TTC549 (cell line): ENCODE results near the gene TSEN2.
"Not testable (repeated sequence)": the region's sequence is repeated elsewhere in the genome, so short reads cannot be mapped to it uniquely, and the experiment has no call there.

Experiments
- FAIRE-seq: peaks from 2 replicates; lab custom pipeline; 2012; peaks lifted over from hg19 to GRCh38; lab: Jason Lieb, UNC

The TSEN2 gene

DNA sequence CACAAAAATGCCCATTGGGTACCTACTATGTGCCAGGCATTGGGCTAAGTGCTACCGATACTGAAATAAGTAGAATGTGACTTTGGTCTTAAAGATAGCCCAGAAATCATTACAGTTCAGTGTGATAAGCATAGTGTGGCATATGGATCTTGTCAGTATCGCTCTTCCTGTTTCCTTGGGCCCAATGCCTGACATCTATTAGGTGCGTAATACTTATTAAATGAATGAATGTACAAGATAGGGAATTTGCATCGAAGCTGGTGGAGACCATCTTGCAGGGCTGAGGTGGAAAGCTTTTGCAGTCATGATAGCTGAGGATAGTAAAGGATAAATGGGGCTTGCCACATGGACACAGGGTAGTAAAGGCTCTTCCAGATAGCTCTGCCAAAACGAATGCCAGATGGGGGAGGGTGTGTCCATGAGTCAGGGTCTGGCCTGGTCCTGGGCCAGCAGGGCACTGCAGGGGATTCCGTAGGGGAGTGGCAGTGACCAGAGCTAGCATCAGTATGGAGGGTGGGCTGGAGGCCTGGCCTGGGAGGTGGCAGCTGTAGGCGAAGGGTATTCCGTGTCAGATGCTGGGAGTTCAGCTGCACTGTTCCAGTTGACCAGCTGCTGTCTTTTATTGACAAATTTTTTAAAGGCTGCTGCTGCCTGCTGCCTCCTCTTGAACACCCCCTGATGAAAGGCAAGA is 23.5 kb downstream of the TSEN2 start:
- no peak for FAIRE-seq

DNA sequence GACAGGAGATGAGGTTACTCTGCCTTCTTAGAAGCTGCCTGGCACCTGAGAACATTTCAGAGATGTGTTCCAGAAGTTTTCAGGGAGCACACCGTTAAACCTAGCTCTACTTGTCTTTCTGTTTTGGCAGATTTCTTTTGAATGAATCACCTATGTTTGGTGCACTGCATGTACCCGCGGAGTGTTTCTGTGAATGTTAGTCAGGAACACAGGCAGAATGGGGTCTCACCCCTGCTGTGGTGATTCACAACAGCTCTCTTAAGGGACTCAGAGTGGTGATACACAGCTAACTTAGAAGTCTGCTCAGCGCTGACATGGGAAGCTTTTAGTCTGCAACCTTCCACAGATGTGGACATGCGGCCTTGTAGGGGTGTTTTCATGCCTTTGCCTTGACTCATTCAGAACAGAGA is 24.0 kb downstream of the TSEN2 start:
- FAIRE-seq = no peak

DNA sequence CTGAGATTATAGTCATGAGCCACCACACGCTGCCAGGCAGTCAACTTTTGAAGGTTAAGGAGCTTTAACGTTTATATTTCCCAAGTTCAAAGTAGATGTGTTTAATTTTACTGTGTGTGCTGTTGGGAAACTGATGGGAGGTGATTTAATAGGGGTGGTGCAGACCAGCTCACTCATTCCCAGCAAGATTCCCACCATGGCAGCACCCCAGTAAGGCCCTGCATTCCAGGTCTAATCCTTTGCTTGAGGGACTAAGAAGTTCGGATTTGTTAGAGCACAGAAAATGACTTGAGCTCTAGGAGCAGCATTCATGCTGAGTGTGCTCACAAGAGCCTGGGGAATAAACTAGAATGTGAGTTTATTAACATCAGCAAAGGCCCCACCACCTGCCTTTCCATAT is 25.2 kb downstream of the TSEN2 start:
- FAIRE-seq = no peak

DNA sequence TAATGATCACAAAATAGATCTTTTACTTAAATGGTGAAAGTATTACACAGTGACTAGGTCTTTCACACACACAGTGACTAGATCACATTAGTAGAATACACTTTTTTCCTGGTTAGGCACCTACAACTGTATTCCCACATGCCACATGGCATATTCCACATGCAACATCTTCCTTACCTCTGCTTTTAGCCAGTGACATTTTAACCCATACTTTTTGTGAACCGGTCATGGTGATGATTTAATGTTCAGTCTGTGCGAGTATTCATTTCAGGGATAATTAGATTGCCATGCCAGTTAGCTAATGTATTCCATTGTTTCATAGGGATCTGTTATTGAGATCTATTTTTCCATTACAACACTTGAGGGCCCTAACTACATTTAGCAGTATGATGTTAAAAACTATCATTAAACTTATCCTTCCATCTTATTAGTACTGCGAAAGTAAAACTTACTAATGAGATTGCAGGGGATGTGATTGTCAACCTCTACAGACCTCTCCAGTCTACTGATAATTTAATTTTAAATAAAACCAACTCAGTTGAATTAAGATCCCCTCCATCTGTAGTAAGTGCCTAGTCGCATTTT is 28.3 kb downstream of the TSEN2 start:
- no peak for FAIRE-seq

DNA sequence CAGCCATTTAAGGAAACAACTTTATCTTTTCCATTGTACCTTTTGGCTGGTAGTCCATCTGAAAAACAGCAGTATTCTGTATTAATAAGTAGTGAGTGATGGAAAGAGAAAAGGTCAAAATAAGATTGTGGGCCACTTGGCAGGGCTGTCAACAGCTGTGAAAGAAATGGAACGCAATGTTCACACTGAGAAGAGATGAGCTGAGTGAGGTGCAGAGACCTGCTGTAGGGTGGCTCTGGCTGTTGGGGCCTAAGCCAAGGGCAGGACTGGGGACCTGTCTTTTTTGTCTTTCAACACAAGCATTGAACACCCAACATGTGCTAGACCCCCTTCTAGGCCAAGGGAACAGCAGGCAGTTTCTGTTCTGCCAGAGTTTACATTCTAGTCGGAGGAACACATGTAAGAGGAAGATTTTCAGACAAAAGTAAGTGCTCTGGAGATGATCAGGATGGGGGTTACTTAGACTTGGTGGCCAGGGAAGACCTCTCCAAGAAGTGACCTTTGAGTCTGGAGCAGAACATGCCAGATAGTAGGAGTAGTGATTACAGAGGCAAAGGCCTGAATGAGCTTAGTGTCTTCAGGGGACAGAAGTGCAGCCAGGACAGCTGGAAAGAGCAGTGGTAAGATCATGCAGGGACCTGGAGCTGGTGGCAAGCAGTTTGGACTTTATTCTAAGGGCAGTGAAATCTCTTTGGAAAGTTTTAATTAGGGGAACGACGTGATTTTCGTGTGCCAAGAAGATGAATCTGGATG is 29.6 kb downstream of the TSEN2 start:
- no peak for FAIRE-seq

DNA sequence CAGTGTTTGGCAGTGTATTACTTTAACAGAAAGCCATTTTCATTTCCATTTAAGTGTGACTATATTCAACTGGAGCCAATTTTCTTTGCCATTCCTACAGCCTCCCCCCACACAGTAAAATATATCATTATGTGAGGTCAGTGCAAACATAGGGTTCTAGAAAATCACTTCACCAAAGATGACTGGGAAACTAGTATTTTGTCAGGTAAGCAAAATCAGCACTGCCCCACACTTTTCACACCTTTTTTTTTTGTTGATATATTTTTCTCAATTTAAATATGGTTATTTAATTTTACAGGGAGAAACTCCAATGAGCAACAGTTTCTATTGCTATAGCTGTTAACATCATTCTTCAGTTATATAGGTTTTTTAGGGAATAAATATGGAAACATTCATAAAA is 31.4 kb downstream of the TSEN2 start:
- no peak for FAIRE-seq

DNA sequence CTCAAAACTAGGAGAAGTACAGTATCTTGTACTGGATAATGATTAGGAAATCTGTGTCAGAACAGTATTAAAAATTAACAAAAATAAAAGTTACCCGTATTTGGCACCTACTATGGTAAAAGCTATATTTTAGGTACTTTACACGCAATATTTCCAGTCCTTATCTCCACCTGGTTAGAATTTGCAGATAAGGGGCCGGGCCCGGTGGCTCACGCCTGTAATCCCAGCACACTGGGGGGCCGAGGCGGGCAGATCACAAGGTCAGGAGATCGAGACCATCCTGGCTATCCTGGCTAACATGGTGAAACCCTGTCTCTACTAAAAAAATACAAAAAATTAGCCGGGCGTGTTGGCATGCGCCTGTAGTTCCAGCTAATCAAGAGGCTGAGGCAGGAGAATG is 32.6 kb downstream of the TSEN2 start:
- FAIRE-seq = no peak

DNA sequence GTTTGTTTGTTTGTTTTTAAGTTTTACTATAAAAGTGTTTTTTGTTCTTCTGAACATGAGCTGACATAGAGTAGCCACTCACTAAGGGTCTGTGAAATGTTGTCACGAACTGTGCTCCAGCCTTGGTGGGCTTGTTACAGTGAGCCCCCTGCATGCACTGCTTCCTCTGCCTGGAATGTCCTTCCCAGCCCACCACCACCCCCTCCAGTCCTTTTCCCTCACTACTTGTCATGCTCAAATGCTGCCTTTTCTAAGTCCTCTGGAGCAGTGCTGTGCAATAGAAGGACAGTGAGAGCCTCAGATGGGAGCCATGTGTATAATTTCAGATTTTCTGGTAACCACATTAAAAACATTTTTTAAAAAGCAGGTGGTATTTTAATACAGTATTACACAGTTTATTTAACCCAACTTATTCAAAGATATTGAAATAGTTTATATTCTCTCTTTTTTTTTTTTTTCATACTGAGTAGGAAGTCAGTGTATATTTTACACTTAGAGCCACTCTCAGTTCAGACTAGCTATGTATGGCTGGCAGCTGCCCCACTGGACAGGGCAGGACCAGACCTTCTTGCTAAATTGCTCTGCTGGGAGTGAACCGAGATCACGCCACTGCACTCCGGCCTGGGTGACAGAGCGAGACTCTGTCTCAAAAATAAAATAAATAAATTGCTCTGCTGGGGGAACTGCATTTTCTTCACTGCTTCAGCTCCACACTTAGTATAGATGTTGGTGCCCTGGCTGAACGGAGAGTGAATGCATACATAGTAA is 34.2 kb downstream of the TSEN2 start:
- no peak for FAIRE-seq

DNA sequence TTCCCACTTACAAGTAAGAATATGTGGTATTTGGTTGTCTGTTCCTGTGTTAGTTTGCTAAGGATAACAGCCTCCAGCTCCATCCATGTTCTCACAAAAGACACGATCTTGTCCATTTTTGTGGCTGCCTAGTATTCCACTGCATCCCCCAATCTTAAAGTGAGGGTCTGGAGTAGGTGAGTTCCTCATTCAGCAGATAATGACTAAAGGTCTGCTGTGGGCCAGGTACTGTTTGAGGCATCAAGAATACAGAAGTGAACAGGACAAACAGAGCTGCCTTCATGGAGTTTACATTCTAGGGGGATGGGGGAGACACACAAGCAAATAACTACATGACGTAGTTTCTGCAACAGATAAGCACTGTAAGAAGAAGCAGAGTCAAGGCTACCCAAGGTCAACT is 36.7 kb downstream of the TSEN2 start:
- FAIRE-seq = no peak

DNA sequence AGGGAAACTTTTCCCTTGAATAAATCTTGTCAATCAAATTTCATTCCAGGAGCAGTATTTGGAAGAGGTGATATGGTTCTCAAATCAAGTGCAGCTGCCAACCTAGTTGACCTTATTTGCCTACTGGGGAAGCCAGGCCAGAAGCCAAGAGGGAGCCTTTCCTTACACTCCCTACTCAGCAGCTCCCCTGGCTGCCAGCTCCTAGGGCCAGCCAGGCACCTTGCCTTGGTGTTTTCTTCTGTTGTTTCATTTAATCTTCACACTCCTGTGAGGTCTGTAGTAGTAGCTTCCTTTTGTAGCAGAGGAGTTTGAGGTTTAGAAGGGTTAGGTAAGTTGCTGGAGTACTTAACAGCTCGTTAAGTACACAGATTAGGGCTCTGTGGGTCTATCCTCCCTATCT is 38.4 kb downstream of the TSEN2 start:
- FAIRE-seq = no peak

DNA sequence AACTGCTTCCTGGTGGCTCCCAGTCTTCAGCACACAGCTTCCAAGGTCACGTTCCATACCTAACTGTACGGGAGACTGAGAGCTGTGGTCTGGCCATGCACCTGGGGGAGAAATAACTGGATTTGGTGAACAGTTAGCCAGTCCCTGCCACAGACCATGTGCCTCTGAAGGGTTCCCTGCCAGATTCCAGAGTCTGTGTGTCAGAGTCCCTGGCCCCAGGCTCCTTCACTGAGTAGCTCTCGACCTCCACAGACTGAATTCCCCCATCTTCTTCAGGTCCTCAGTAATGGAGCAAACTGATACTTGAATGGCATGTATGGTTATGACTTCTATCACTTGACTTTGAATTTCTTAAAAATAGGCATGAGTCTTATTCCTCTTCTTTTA is 43.5 kb downstream of the TSEN2 start:
- FAIRE-seq = no peak

DNA sequence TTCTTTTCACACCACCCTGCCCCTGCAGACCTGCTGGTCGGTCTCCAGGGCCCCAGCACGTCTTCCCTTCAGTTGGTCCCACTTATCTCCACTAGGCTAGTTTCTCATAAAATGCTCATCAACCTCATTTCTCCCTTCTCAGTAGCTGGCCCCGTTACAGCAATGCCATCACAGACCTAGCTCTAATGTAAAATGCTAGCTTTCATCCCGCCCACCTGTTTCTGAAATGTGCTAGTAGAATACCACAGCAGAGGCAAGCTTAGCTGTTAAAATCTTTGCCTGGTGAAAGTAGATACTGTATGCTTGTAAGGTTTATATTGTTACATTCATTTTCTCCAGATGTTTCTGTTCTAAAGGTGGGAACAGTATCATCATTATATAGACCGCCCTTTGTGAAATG is 47.9 kb downstream of the TSEN2 start:
- FAIRE-seq = no peak

DNA sequence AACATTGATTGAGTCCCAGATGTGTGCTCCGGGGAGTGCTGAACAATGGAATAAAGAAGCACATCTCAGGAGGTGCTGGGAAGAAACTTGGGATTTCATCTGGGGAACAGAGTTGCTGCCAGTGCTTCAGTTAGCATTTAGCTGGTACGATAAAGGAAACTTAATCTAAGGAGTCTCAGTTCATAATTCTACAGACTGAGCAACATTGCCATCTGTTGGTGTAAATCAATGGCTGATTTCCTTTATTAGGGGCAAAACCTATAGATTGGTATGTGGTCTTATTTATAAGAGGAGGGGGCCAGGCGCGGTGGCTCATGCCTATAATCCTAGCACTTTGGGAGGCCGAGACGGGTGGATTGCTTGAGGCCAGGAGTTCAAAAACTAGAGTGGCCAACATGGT is 52.1 kb downstream of the TSEN2 start:
- FAIRE-seq = no peak

DNA sequence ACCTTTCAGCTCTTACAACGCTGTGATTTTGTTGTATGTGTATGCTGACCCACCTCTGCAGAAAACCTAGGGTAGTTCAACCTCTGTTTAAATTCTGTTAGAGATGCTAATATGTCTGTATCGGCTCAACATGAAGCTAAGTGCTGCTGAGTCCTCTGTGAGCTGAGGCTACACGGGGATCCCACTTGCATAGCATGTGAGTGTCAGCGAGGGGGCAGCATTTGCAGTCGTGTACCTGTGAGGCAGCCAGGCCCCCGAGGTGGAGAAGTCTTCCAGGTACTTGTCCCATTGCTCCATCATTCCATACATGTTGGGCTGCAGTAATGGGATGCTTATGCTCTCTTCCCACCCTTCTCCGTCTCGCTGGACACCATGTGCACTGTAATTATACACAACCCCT is 57.3 kb downstream of the TSEN2 start:
- FAIRE-seq = no peak

DNA sequence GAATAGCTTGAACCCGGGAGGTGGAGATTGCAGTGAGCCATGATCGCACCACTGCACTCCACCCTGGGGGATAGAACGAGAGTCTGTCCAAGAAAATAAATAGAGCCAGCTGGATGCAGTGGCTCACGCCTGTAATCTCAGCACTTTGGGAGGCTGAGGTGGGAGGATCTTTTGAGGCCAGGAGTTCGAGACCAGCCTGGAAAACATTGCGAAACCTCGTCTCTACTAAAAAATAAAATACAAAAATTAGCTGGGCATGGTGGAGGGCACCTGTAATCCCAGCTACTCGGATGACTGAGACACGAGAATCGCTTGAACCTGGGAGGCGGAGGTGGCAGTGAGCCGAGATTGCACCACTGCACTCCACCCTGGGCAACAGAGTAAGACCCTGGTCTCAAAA is 59.2 kb downstream of the TSEN2 start:
- FAIRE-seq = not testable (repeated sequence)

DNA sequence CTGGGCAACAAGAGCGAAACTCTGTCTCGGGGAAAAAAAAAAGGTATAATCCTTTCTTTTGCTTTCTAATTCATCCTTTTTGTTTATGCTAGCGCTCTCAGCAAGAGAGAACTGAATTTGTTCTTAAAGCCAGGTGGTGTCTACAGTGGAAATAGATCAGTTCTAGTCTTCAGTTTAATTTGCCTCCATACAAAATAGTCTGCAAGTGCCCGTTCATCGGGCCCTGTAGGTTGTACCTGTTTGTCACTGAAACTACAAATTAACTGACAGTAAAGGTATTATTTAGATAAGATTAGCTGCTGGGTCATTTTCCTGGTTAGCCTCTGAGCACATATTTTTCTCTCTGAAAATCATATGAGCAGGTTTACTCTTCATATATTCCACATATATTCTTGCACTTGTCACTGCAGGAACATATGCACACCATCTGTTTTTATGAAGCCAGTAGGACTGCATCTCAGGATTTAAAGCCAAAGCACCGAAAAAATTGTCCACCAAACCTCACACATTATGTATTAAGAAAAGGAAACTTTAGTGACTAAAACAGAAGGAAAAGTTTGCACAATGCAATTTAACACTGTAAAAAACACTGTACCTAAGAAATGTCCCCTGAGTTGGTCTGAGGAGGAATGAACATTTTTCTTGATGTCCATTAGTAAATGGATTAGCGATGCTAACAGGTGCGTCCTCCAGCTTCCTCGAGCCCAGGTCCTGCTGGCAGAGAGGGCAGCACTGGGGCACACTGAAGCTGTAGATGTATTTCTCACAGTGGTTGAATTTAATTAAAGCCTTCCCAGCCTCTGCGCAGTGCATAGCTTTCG is 60.6 kb downstream of the TSEN2 start:
- FAIRE-seq = no peak

DNA sequence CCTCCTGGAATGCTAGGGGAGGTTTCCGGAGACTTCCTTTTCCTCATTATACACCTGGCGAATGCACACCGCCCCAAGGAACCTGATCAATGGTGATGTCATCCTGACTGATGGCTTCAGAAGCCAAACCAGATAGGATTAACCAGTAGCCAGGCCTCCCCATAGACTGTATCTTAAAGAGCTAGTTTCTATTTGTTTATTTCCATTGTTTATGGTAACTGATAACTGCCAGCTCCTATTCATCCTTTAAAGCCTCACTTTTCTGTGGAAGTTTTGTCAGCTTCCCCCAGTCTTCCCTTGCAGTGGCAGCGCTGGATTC is 61.2 kb downstream of the TSEN2 start, which contains the start of gene MKRN2OS:
MKRN2OS (minus strand) TSS at position 27 of the 319 bp plus-strand sequence. CDS start 35 bp downstream, outside the sequence.
- no peak for FAIRE-seq

DNA sequence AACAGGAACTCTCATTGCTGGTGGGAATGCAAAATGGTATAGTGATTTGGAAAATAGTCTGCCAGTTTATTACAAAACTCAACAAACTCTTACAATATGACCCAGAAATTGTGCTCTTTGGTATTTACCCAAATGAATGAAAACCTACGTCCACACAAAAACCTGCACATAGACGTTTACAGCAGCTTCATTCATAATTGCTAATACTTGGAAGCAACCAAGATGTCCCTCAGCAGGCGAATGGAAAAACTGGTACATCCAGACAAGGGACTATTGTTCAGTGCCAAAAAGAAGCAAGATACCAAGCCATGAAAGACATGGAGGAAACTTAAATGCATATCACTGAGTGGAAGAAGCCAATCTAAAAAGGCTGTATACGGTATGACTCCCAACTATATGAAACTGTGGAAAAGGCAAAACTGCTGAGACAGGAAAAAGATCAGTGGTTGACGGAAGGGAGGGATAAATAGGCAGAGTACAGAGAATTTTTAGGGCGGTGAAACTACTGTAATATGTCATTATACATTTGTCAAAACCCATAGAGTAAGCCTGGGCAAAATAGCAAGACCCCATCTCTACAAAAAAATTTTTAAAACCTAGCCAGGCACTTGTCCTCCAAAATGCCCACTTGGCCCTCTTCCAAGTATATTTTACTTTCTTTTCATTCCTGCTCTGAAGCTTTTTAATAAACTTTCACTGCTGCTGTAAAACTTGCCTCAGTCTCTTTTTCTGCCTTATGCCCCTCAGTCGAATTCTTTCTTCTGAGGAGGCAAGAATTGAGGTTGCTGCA is 65.9 kb downstream of the TSEN2 start:
- FAIRE-seq = no peak

DNA sequence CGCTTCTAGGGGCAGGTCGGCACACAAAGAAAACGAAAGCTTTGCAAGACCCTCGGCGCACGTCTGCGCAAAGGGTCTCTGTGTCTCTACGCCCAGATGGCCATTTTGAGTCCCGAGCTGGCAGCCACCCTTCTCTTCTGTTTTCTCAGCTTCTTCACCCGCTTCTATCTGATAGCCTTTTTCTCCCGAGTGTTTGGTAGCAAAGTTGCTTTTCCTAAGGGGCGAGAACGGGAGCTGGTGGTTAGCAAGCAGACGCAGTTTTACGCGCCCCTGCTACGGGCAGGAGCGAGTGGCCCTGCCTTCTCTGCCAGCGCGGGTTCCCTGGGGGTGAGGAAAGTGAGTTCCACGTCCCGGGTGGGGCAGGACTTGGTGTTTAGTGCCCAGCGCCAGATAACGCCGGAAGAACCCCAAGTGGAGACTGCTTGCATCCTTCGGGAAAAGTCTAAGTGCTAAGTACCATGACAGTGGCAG is 69.7 kb downstream of the TSEN2 start:
- FAIRE-seq = no peak

DNA sequence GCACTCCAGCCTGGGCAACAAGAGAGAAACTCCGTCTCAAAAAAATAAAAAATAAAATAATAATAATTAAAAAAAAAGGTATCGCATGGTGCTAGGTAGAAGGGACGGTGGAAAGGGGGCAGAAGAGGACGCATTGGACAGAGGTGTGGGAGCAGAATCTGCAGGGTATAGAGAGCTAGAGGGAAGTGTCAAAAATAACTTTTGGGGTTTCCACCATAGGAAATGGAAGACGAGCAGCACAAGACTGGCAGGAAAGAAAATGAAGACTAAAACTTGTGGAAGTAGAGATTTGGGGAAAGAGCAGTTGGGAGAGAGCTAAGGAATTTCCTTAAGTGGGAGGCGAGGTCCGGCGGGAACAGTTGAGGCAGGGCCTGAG is 72.0 kb downstream of the TSEN2 start:
- no peak for FAIRE-seq
